ENCODE results near the gene RSL24D1.

Gene RSL24D1

GRCh38 chr15:55196458-55197361 lies at the start of gene RSL24D1:
Gene RSL24D1 (minus strand): TSS chr15:55196941. CDS start chr15:55196890, 51 bp downstream.
- peak; percentile 93 for DNase-seq (ENCODE audit: low spot score)

- no peak for DNase-seq (ENCODE audit: low spot score)
These were observed 48.3 kb upstream of the RSL24D1 start for GRCh38 chr15:55245059-55245458.

DNA sequence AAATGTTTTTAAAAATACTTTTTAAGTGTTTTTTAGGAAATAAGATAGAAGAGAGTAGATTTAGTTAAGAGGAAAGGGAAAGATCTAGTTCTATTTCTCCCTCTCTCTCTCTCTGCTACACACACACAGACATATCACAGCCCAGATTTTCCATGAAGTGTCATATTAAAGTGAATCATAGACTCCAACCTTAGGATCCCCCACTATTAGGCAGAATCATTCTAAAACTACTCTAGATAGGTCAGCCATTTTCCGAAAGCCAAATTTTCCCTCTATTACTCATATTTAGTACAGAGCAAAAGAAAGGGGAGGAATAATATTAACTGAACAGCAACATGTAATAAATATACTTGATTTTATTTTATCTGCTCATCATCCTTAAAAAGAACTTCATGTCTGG lies 45.1 kb upstream of the RSL24D1 start:
- DNase-seq (ENCODE audit: low spot score) = no peak

DNA sequence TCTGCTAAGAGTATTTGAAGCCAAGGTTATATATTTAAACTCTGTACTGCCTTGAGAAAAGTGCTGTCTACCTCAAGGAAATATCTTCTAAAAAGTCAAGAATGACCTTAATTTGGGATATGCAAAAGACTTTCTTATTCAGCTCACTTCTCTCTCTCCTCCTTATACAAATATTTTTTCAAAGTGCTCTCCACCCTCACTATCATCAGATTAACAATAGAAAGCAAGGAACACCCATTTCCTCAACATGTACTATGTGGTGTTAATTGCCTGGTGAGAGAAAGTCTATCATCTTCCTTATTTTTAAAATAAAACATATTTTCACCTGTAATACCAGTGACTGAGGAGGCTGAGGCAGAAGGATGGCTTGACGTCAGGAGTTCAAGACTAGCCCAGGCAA lies 44.4 kb upstream of the RSL24D1 start:
- DNase-seq (ENCODE audit: low spot score) = no peak

- no peak for DNase-seq (ENCODE audit: low spot score)
These were observed 43.5 kb upstream of the RSL24D1 start for GRCh38 chr15:55240125-55240760.

GRCh38 chr15:55239440-55240124 lies 42.8 kb upstream of the RSL24D1 start:
- no peak for DNase-seq (ENCODE audit: low spot score)

DNA sequence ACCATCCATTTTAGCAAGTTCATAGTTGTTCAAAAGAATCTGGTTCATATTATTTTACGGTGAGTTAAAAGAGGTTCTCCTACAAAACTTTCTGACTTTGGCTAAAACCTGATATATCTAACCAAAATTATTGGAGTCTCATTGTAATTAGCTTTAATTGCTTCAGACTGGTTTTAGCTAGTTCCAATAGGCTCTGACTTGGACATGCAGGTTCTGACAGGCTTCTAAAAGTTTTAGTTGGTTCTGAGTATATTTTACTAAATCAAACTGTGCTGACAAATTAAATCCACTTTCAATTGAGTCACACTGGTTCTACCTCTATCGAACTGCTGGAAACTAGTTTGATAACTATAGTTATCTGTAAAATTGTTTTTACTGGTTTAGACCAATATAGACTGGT lies 42.1 kb upstream of the RSL24D1 start:
- DNase-seq (ENCODE audit: low spot score) = no peak

DNA sequence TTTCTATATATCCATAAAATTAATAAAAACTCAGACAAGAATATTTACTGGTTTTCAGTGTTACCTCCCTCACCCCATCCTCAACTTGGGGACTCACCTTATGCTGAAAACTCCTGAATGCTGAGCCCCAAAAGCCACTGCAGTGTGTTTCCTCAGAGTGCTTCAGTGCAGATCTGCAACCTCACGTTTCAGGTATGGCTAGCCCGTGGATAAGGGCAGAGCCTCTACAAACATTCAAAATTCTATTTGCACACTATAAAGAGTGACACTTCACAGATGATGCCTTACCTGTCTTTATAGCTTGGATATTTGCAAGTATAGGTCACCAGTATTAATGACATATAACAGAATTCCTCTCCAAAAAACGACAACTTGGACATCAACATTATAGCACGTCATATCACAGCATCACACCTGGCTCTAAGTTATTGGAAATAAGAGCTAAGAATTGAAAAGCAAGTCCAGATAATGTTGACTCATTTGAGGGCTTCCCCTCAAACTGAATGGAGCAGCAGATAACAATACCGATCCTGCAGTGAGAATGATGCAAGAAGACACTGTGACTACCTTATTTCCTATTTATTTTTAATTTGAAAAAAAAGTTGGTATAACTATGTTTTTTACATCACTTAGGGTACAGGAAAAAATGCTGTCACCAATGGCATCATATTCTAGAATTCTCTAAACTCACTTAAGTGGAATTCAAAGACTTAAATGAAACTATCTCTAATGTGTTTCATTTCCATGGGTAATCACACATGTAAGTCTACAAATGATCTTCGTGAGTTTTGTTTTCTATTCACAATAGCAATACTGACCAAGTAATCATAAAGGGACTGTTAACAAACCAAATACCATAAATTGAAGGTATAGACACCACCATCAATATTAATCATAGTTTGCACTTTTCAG lies 40.7 kb upstream of the RSL24D1 start:
- DNase-seq (ENCODE audit: low spot score) = no peak

- no peak for DNase-seq (ENCODE audit: low spot score)
These were observed 38.9 kb upstream of the RSL24D1 start for GRCh38 chr15:55235546-55236036.

- DNase-seq (ENCODE audit: low spot score) = no peak
These were observed 38.0 kb upstream of the RSL24D1 start for GRCh38 chr15:55234800-55235104.

- DNase-seq (ENCODE audit: low spot score) = no peak
These were observed 37.5 kb upstream of the RSL24D1 start for GRCh38 chr15:55234104-55234799.

DNA sequence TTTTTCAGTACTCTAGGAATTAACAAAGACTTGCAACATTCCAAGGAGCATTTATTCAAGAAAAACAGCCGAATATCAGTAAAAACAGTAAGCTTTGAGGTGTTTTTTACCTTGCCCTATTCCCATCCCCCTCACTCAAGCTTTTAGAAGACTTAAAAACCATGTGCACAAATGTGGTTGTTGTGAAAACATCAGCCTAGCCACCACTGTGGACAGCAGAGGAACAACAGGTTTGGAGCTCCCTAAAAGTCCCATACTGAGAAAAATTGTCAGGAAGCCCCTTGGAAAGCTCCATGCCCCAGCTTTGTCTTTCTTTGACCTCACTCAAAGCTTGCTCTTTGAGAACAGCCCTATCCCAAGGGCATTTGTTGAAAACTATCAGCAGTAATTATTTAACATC lies 34.7 kb upstream of the RSL24D1 start:
- DNase-seq (ENCODE audit: low spot score) = no peak

DNA sequence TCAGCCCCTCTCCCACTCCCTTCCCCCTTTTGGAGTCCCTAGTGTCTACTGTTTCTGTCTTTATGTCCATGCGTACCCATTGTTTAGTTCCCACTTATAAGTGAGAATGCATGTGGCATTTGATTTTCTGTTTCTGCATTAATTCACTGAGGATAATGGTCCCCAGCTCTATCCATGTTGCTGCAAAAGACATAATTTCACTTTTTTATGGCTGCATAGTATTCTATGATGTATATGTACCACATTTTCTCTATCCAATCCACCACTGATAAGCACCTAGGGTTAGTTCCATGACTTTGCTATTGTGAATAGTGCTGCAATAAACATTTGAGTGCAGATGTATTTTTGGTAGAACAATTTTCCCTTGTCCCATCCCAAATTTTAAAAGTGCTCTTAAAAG lies 34.2 kb upstream of the RSL24D1 start:
- no peak for DNase-seq (ENCODE audit: low spot score)

DNA sequence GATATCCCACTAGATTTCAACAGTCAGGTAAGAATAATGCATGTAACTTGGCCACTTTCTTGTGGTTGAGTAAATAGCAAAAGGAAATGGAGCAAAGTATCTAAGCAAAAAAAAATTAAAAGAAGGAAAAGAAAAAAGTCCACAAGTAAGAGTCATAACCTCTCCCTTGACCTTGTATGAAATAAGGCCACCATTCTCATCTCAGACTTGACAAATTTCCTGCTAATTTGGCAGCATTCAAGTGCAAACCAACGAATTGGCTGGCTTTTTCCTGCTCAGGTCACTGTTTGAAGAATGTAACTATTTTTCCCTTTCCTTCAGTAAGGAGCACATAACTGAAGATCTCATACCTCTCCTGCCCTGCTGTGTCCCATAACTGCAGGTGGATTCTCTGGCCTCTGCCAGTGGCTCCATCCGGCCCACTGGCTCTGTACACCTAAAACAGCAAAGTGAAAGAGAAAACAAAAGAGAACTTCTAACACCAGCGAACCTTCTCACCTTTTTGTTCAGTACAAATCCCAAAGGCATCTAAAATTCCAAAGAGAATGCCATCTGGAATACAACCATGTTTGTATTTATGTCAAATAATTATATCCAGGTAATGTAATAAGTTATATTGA lies 33.4 kb upstream of the RSL24D1 start:
- no peak for DNase-seq (ENCODE audit: low spot score)

GRCh38 chr15:55226127-55226526 lies 29.4 kb upstream of the RSL24D1 start:
- no peak for DNase-seq (ENCODE audit: low spot score)

DNA sequence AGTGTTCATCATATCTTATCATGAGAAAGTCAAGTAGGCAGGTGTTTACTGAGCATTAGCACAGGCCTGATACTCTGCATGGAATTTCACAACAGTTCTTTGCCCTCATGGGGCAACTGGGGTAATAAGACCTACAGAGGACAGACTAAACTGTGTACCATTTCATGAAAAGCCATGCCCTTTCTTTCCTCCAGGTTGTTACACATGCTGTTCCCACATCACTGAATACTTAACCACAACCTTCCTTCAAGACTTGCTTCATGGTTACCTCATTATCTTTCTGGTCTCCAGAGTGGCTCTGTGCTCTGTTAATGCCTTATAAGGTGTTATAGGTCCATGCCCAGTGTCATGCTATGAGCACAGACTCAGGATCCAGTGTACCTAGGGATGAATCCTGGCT lies 28.2 kb upstream of the RSL24D1 start:
- no peak for DNase-seq (ENCODE audit: low spot score)

DNA sequence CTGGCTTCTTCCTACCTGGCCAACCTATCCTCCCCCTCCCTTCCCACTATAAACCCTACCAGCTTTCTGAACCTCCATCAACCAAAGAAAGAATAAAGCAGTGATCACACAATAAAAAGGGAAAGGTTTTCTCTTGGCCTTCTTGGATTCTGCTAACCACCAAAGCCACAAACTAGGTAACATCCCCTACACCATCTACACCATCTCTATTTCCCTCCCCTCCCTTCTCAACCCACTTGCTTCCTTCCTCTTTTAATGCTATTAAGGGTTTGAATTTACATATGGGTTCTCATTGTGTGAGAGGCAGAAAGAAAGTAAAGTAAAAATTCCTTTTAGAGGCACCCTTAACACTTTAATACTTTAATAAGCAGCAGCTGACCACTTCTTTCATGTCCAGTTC lies 25.8 kb upstream of the RSL24D1 start:
- DNase-seq (ENCODE audit: low spot score) = peak; percentile 54

DNA sequence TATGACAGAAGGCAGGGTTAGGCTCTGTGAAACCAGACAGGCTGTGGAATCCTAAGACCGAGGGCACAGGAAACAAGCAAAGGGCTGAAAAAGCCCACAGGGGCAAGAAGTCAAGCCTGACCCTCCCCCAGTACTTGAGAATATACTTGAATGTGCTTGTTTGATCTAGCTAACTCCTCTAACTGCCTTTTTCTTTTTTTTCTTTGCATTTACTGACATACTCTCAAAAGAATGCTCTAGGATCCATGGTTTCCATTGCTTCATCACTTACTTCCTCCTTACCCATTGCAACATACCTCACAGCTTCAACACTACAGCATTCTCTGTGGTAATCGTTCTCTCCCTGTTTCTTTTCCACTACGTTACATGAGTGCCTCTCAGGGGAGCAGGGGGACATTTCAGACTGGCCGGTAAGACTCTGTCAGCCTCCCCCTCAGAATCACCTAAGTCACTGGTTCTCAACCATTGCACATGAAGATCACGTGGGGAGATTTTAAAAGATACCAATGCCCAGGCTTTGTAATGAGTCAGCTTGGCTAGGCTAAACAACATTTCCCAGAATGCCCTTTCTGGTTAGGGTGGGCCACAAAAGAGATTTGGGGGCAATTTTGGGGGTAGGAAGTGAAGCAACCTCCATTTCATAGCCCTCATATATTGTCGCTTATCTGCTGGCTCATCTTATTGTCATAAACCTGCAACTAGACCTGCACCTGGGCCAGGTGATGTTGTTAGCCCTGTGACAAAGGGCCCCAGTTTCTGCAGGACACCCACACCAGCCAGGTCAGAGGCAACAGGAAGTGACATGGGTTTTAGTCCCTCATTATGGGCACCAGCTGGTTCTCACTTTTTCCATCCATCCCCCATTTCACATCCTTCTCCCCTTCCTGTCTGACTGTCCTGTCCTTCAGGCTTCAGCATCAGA lies 24.6 kb upstream of the RSL24D1 start:
- peak; percentile 14 for DNase-seq (ENCODE audit: low spot score)

DNA sequence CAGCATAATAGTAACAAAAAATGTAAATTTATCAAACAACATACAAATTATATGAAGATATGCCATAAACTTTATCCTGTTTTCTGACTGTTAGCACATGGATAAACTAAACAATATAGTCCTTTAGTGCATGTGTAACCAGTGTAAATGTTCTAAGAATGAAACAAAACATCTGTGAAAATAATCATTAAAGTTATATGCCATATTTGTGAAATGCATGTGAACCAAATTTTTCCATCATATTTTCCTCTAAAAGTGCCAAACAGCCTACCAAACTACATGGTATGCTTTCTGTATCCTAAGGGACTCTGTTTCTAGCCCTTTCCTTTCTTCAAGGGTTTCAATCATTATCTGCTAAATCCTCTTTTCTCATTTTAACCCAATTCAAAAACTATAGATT lies 23.9 kb upstream of the RSL24D1 start:
- DNase-seq (ENCODE audit: low spot score) = no peak

GRCh38 chr15:55218056-55218455 lies 21.3 kb upstream of the RSL24D1 start:
- no peak for DNase-seq (ENCODE audit: low spot score)

Data from germinal center (tissue), 1 donor.